ENCODE measurements around the gene SP100. TPM values are rescaled to one million over a fixed set of nuclear protein-coding genes. Genes with fewer than 3 reads are reported as not detected.

SP100 gene
- total and polyA plus RNA-seq, 2 of the 8 experiments (the other 6 are each of a cell fraction or from before 2014, with no cell fraction given) = 0.06 to 1.1 TPM

DNA sequence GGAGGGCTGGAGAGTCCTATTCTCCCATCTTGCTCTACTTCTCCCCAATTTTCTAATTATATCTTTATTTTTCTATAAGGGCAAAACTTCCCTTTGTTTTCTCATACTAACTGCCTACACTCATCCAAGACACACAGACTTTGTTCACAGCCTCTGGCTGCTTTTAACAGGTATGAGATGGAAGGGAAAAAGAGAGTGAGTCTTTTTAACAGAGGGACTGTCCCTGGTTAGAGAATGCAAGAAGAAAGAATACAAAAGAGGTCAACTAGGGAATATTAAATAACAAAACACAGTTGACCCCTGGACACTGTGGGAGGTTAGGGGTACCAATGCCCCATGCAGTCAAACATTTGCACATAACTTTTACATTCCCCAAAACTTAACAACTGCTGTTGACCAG lies 41.8 kb downstream of the SP100 start (continued):
- TF ChIP-seq, protein P1, sequence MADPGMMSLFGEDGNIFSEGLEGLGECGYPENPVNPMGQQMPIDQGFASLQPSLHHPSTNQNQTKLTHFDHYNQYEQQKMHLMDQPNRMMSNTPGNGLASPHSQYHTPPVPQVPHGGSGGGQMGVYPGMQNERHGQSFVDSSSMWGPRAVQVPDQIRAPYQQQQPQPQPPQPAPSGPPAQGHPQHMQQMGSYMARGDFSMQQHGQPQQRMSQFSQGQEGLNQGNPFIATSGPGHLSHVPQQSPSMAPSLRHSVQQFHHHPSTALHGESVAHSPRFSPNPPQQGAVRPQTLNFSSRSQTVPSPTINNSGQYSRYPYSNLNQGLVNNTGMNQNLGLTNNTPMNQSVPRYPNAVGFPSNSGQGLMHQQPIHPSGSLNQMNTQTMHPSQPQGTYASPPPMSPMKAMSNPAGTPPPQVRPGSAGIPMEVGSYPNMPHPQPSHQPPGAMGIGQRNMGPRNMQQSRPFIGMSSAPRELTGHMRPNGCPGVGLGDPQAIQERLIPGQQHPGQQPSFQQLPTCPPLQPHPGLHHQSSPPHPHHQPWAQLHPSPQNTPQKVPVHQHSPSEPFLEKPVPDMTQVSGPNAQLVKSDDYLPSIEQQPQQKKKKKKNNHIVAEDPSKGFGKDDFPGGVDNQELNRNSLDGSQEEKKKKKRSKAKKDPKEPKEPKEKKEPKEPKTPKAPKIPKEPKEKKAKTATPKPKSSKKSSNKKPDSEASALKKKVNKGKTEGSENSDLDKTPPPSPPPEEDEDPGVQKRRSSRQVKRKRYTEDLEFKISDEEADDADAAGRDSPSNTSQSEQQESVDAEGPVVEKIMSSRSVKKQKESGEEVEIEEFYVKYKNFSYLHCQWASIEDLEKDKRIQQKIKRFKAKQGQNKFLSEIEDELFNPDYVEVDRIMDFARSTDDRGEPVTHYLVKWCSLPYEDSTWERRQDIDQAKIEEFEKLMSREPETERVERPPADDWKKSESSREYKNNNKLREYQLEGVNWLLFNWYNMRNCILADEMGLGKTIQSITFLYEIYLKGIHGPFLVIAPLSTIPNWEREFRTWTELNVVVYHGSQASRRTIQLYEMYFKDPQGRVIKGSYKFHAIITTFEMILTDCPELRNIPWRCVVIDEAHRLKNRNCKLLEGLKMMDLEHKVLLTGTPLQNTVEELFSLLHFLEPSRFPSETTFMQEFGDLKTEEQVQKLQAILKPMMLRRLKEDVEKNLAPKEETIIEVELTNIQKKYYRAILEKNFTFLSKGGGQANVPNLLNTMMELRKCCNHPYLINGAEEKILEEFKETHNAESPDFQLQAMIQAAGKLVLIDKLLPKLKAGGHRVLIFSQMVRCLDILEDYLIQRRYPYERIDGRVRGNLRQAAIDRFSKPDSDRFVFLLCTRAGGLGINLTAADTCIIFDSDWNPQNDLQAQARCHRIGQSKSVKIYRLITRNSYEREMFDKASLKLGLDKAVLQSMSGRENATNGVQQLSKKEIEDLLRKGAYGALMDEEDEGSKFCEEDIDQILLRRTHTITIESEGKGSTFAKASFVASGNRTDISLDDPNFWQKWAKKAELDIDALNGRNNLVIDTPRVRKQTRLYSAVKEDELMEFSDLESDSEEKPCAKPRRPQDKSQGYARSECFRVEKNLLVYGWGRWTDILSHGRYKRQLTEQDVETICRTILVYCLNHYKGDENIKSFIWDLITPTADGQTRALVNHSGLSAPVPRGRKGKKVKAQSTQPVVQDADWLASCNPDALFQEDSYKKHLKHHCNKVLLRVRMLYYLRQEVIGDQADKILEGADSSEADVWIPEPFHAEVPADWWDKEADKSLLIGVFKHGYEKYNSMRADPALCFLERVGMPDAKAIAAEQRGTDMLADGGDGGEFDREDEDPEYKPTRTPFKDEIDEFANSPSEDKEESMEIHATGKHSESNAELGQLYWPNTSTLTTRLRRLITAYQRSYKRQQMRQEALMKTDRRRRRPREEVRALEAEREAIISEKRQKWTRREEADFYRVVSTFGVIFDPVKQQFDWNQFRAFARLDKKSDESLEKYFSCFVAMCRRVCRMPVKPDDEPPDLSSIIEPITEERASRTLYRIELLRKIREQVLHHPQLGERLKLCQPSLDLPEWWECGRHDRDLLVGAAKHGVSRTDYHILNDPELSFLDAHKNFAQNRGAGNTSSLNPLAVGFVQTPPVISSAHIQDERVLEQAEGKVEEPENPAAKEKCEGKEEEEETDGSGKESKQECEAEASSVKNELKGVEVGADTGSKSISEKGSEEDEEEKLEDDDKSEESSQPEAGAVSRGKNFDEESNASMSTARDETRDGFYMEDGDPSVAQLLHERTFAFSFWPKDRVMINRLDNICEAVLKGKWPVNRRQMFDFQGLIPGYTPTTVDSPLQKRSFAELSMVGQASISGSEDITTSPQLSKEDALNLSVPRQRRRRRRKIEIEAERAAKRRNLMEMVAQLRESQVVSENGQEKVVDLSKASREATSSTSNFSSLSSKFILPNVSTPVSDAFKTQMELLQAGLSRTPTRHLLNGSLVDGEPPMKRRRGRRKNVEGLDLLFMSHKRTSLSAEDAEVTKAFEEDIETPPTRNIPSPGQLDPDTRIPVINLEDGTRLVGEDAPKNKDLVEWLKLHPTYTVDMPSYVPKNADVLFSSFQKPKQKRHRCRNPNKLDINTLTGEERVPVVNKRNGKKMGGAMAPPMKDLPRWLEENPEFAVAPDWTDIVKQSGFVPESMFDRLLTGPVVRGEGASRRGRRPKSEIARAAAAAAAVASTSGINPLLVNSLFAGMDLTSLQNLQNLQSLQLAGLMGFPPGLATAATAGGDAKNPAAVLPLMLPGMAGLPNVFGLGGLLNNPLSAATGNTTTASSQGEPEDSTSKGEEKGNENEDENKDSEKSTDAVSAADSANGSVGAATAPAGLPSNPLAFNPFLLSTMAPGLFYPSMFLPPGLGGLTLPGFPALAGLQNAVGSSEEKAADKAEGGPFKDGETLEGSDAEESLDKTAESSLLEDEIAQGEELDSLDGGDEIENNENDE (IDR thresholded peaks at IDR 0.05; ENCODE audit: insufficient replicate concordance, low read length) = peak; percentile 62
